Cardiac muscle cell (in vitro differentiated cells and primary cell): ENCODE measurements around the gene PRR5. TPM values are rescaled to one million over a fixed set of nuclear protein-coding genes. Genes with fewer than 3 reads are reported as not detected.
A peak's percentile ranks its signal among the peaks of the same experiment; 100 is the strongest.

Experiments used
- DNase-seq, 2 donors: peaks; one replicate each; pipeline versions ENCODE4 v3.0.0 to v3.0.0-alpha.2; 2010 to 2017; ENCODE audit warnings: low read depth in 1 of 2, low spot score in 1 of 2
- H3K27ac ChIP-seq: fragments of 200-600 bp; sonication (generic); 2 replicates; pipeline ENCODE4 v1.5.1; 2016
- H3K27me3 ChIP-seq: fragments of 200-600 bp; sonication (generic); 2 replicates; pipeline ENCODE4 v1.6.0; 2016; ENCODE audit warnings: control low read depth
- H3K36me3 ChIP-seq: fragments of 200-600 bp; sonication (generic); 2 replicates; pipeline ENCODE4 v1.5.1; 2016; ENCODE audit warnings: control low read depth
- H3K4me1 ChIP-seq: fragments of 200-600 bp; sonication (generic); 2 replicates; pipeline ENCODE4 v1.8.1; 2017; ENCODE audit warnings: low read depth, mild to moderate bottlenecking, mixed run types
- H3K4me3 ChIP-seq: fragments of 200-600 bp; sonication (generic); 2 replicates; pipeline ENCODE4 v1.5.1; 2016; ENCODE audit warnings: mild to moderate bottlenecking
- H3K9me3 ChIP-seq: fragments of 200-600 bp; sonication (generic); 2 replicates; pipeline ENCODE4 v1.5.1; 2017; ENCODE audit warnings: low read depth, mild to moderate bottlenecking, control low read depth
- polyA plus RNA-seq: library from polyadenylated mRNA; unstranded; fragments of >200 nt; fragmentation: Nextera tagmentation; extraction: Ambion mirVana; gene quantifications from 2 replicates; pipeline ENCODE4 v1.2.1, GENCODE V29; 2016
- total RNA-seq: library from RNA; depleted of rRNA; stranded (reverse); fragments of >200 nt; gene quantifications from 2 replicates; pipeline ENCODE4 v1.2.3, GENCODE V29; 2016
- TF ChIP-seq, protein P1 (sequence below): IDR thresholded peaks from 2 replicates; pipeline ENCODE4 v1.5.1; 2012; ENCODE audit warnings: low read depth, mild to moderate bottlenecking, low read length

Gene PRR5
- total and polyA plus RNA-seq, 2 experiments from 2014 or later = 36.5 to 41.7 TPM

DNA sequence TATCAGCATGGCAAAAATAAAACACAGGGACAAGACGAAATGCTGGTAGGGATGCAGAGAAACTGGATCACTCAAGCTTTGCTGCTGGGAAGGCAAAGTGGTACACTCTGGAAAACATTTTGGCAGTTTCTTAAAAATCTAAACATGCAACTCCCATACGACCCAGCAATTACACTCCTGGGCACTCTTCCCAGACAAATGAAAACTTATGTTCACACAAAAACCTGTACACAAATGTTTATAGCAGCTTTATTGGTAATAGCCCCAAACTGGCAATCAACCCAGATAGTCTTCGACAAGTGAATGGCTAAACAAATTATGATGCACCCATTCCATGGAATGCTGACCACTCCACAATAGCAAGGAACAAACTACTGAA is 35.8 kb upstream of the PRR5 start:
- Histone ChIP-seq H3K4me3 (no peak overlapping the region), H3K36me3 (no peaks in the 10 kb centered on the region), H3K27me3 (peaks cover 11% of the 10 kb centered on the region), H3K27ac (no peak overlapping the region), H3K9me3 (no peaks in the 10 kb centered on the region), H3K4me1 (no peaks in the 10 kb centered on the region)
- TF ChIP-seq, protein P1, sequence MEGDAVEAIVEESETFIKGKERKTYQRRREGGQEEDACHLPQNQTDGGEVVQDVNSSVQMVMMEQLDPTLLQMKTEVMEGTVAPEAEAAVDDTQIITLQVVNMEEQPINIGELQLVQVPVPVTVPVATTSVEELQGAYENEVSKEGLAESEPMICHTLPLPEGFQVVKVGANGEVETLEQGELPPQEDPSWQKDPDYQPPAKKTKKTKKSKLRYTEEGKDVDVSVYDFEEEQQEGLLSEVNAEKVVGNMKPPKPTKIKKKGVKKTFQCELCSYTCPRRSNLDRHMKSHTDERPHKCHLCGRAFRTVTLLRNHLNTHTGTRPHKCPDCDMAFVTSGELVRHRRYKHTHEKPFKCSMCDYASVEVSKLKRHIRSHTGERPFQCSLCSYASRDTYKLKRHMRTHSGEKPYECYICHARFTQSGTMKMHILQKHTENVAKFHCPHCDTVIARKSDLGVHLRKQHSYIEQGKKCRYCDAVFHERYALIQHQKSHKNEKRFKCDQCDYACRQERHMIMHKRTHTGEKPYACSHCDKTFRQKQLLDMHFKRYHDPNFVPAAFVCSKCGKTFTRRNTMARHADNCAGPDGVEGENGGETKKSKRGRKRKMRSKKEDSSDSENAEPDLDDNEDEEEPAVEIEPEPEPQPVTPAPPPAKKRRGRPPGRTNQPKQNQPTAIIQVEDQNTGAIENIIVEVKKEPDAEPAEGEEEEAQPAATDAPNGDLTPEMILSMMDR = no peak
- no peak for DNase-seq

DNA sequence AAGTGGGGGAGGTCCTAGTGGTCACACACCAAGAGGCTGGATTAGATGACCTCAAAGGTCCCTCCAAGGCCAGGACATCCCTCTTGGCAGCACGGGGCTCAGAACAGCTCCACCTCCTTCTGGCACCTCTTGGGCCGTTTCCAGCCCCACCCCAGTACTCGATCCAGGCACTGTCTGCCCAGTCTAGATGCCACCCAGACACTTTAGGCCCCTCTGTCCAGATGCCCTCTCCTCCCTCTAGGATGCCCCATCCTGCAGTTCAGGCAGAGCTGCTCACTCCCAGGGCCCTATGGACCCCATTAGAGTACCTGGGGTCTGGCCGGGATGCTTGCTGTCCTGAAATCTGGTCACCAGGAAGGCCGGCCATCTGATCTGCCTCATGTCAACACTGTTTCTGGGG is 34.7 kb upstream of the PRR5 start:
- Histone ChIP-seq H3K27ac (no peak overlapping the region), H3K4me1 (no peaks in the 10 kb centered on the region), H3K9me3 (no peaks in the 10 kb centered on the region), H3K36me3 (no peaks in the 10 kb centered on the region), H3K4me3 (no peak overlapping the region), H3K27me3 (peaks cover 11% of the 10 kb centered on the region)
- no peak for DNase-seq
- TF ChIP-seq, protein P1 = no peak

DNA sequence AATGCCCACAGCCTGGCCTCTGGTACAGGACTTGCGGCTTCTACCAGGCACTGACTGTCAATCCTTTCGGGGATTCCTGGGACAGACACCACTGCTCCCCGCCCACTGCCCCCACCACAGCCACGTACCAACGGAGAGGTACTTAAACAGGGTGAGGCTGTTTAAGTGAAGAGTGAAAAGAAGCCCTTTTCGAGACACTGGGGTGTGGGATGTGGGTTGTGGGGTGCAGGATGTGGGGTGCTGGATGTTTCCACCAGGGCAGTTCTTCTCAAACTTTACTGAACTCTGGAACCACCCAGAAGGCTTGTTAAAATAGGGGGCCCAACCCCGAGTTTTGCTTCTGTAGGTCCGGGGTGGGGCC is 34.2 kb upstream of the PRR5 start:
- H3K27ac ChIP-seq = no peak overlapping the region
- no peak for DNase-seq
- no peaks in the 10 kb centered on the region for H3K9me3 ChIP-seq
- H3K36me3 ChIP-seq = no peaks in the 10 kb centered on the region
- no peaks in the 10 kb centered on the region for H3K4me1 ChIP-seq
- peaks cover 11% of the 10 kb centered on the region for H3K27me3 ChIP-seq
- TF ChIP-seq, protein P1 = no peak
- peak overlapping the region; percentile 72 for H3K4me3 ChIP-seq

DNA sequence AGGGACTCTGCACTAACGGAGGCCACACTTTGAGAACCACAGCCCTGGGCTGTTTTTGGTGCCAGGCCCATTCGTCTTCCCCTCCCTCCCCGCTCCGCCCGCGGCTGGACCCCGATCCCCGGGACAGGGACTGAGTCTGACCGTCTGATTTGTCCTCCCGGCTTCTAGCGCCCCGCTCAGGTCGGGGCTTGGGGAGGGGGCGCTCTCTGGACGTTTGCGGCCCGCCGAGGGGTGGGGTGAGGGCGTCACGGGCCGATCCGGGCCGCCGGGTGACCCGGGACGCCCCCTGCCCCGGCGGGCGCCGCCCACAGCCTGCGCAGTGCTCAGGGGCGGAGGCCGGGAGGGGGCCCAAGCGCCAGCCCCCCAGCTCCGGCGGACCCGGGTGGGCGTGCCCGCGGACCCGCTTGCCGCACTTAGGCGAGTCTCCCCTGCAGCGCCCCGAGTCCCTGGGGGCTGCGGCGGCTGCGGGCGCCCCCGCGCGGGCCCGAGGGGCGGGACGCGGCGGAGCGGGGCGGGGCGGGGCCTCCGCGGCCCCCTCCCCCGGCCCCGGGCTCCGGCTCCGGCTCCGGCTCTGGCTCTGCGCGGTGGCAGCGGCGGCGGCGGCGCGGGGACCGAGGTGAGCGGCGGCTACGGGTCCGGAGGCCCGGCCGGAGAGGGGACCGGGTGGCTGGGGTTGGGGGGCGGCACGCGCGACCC is 33.7 kb upstream of the PRR5 start:
- Histone ChIP-seq H3K9me3 (no peaks in the 10 kb centered on the region), H3K27me3 (peaks cover 11% of the 10 kb centered on the region), H3K36me3 (no peaks in the 10 kb centered on the region), H3K4me1 (no peaks in the 10 kb centered on the region), H3K27ac (no peak overlapping the region), H3K4me3 (peak overlapping the region; percentile 72)
- peak; percentile 24 to 68 for DNase-seq
- TF ChIP-seq, protein P1 = no peak

DNA sequence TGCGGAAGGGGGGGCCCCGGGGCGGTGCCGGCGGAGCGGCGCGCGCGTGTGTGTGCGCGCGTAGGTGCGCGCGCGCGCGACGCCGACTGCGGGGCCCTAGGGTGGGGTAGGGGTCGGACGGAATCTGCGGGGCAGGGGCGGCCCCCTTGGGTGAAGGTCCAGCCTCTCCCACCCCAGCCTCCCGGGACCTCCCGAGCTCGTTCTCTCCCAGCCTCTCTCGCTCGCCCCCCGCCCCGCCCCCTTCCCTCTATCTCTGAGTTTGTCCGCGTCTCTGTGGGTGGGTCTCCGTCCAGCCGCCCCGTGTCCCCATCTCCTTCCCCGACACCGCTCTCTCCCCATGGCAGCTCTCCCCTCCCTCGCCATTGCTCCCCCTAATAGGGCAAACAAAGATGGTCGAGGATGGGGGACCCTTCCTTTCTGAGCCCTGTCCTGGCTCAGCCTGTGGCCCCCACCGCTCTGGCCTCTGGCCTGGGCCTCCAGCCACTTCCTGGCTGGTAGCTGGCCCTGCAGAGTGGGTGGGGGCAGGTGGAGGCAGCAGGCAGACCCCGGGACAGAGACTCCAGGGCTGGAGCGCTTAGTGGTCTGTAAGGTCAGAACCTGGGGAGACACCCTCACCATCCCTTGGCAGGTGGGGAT is 33.0 kb upstream of the PRR5 start:
- Histone ChIP-seq H3K9me3 (no peaks in the 10 kb centered on the region), H3K36me3 (no peaks in the 10 kb centered on the region), H3K27me3 (peaks cover 11% of the 10 kb centered on the region), H3K27ac (no peak overlapping the region), H3K4me3 (peak overlapping the region; percentile 72), H3K4me1 (no peaks in the 10 kb centered on the region)
- TF ChIP-seq, protein P1 = no peak
- no peak for DNase-seq
